ENCODE results near the gene TSSK6.
"Not testable (repeated sequence)": the region's sequence is repeated elsewhere in the genome, so short reads cannot be mapped to it uniquely, and the experiment has no call there.

TSSK6 gene

DNA sequence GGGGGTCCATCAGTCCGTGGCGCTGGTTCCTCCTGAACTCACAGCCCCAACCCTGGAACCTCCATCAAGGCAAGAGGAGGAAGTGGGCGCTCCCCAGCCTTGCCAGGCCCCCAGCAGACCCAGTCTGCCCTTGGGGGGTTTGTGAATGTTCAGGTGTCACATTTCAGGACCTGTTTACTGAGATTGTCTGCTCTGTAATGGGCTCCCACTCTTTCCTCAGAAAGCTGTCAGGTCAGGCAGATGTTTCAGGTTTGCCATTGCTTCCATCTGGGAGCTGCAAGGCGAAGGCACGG lies 29.4 kb downstream of the TSSK6 start:
- DNase-seq = no peak

- DNase-seq = no peak
Observed at GRCh38 chr19:19485161-19485997, 30.0 kb downstream of the TSSK6 start.

DNA sequence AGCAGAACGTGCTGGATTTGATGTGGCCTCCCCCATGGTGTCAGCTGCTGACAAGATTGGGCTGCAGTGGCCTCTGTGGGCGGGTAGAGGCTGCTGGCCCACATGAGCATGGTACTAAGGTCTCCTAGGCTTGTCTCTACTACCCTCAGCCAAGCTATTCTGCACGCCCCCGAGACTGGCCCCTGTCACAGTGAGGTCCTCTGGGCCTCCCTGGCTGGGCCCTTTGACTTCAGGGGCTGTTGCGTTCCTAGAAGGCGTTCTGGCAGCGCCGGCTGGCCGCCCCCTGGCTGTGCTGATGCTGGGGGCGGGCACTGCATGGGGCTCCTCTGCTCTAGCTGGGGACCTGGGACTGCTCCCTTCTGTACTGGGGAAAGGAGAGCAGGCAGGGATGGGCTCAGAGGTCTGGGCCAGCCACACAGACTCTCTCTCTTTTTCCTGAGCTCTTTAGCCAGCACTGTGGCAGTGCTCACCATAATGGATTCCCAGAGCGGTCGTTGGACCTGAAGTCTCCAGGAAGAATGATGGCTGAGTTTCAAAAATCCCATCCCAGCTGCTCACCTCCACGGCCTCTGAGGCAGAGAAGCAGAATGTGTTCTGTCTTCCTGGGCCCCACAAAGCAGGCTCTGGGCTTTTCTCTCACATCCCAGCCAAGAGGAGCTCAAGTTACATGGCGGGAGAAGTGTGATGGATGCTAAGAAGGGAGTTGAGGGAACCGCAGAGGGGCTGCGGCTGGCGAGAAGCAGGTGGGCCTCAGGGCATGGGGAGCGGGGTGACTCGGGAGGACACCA lies 32.3 kb downstream of the TSSK6 start:
- no peak for DNase-seq

GRCh38 chr19:19480688-19481087 lies 34.7 kb downstream of the TSSK6 start:
- DNase-seq = no peak

DNA sequence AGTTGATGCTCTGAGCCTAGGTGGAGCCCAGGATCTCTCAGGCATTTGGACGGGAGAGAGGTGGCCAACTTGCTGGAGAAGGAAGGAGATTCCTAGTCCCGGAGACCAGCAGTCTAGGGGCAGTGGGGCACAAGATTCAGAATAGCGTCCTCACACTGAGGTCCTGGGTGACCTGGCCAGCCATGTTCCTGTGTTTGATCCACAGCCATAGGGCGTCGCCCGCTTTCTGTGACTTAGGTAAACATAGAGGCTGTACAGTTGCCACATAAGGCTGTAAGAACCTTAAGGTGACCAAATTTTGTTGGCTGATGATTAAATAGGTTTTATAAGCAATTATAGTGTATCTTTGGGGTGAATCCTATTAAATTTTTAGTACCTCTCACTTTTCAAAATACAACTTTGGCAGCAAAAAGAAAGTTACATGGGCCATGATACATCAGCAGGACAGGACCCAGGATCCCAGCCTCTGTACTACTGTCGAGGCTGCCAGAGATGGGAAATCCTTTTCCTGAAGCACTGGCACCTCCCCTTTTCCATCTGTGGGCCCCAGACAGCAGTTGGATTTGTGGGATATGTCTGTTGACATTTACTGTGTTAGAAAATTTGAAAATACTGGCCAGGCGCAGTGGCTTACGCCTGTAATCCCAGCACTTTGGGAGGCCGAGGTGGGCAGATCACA lies 37.5 kb downstream of the TSSK6 start:
- DNase-seq = no peak

- no peak for DNase-seq
Observed at GRCh38 chr19:19475849-19476828, 39.2 kb downstream of the TSSK6 start.

- DNase-seq = no peak
Observed at GRCh38 chr19:19475015-19475765, 40.2 kb downstream of the TSSK6 start.

DNA sequence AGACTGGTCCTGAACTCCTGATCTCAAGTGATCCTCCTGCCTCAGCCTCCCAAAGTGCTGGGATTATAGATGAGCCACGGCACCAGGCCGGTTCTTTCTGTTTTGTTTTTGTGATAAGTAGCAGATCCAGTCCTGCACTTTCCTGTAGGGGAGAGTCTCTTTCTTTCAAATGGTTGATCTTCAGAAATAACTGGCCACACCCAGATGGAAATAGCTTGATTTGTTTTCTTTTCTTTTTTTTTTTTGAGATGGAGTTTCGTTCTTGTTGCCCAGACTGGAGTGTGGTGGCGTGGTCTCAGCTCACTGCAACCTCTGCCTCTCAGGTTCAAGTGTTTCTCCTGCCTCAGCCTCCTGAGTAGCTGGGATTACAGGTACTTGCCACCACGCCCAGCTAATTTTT lies 43.2 kb downstream of the TSSK6 start:
- not testable (repeated sequence) for DNase-seq

- DNase-seq = no peak
Observed at GRCh38 chr19:19471682-19472081, 43.7 kb downstream of the TSSK6 start.

- no peak for DNase-seq
Observed at GRCh38 chr19:19470579-19470978, 44.8 kb downstream of the TSSK6 start.

DNA sequence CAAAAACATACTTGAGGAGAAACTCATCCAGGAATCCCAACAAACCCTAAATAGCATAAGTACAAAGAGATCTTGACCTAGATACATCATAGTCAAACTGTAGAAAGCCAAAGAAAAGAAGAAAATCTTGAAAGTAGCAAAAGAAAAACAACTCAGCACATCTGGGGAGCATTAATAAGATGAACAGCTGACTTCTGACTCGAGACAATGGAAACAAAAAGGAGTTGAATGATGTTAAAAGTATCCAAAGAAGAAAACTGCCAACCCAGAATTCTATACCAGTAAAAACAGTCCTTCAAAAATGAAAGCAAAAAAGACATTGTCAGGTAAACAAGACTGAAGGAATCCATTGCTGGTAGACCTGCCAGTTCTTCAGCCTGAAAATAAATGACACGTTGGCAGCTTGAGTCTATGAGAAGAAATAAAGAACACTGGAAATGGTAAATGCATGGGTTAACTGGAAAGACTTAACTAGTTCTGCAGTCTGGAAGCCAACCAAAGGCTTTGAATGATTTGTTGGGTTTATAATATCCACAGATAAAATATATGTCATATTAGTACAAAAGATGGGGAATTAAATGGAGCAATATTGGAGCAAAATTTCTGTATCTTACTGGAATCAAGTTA lies 46.8 kb downstream of the TSSK6 start:
- no peak for DNase-seq

GRCh38 chr19:19466201-19466600 lies 49.1 kb downstream of the TSSK6 start:
- DNase-seq = no peak

GRCh38 chr19:19465436-19466070 lies 49.8 kb downstream of the TSSK6 start:
- DNase-seq = no peak

DNA sequence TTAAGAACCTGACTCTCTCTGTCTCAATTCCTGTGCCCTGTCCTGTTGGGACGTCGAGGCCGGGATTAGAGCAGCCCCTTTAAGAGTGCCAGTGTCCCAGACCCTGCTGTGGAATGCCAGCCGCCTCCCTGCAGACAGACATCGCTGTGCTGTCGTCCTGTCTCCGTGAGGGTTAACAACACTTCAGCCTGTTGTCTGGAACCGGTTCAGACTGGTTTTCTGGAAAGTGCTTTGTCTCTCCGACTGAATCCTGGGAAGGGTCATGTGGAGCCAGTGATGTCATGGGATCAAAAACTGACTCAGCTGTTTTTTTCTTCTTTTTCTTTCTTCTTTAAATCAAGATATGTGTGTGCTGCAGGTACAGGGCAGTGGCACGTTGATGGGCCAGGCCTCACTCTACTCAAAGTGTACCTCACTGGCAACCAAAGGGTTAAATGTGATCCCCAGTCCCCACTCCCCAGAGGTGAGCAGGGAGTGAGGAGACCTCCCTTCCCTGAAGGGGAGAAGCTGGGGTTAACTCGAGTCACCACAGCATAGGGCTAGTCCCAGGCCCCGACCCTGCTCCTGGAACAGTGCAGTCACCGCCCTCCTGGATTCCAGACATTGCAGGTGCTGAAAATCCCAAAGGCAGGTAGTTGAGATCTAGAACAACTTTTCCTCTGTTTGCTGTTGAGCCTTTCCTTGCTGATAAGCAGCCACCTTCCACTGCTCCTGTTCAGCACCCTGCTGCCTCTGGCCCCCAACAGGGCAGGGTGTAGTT lies 50.8 kb downstream of the TSSK6 start:
- DNase-seq = no peak
